Measurements from ENCODE around the gene GADD45A. TPM values are rescaled to one million over a fixed set of nuclear protein-coding genes. Genes with fewer than 3 reads are reported as not detected.

Gene GADD45A
- total and polyA plus RNA-seq, 9 of the 15 experiments (the other 6 are each of a cell fraction or from before 2014, with no cell fraction given) = 21.3 to 156 (median 62.1) TPM

- TF ChIP-seq STAT6 (CRISPR knock-in tag; IDR thresholded peaks at IDR 0.05) (peak; percentile 39; the same call in 1 of the 2 replicates), SAFB (IDR thresholded peaks at IDR 0.05; ENCODE audit: borderline replicate concordance, low read depth, low read length) (no peak), MLX (CRISPR knock-in tag; conservative IDR thresholded peaks at IDR 0.05) (peak in 1 of 2 experiments; percentile 58; a peak in 1 of 4 replicates), ZBTB8A (IDR thresholded peaks at IDR 0.05; ENCODE audit: partially characterized antibody) (no peak), RBBP5 (IDR thresholded peaks at IDR 0.05; ENCODE audit: borderline replicate concordance, insufficient read depth, low read length, poor library complexity, severe bottlenecking) (peak; percentile 64), RCOR1 (IDR thresholded peaks at IDR 0.05; ENCODE audit: borderline replicate concordance in 1 of 2, low read depth in 2 of 2, low read length in 2 of 2) (peak in 1 of 2 experiments; percentile 56; a peak in 1 of 4 replicates), TEAD1 (CRISPR knock-in tag; IDR thresholded peaks at IDR 0.05) (peak in 1 of 2 experiments; percentile 58; a peak in 1 of 4 replicates), TBL1XR1 (IDR thresholded peaks at IDR 0.05; ENCODE audit: low read length in 2 of 2) (no peak; a peak in 1 of 4 replicates), TFAP4 (CRISPR knock-in tag; IDR thresholded peaks at IDR 0.05; ENCODE audit: borderline replicate concordance) (peak; percentile 67), KDM5B (IDR thresholded peaks at IDR 0.05; ENCODE audit: insufficient replicate concordance, low read depth, low read length) (peak; percentile 99), ELF2 (CRISPR knock-in tag; IDR thresholded peaks at IDR 0.05) (peak; percentile 44; the same call in 1 of the 2 replicates), GTF3C2 (IDR thresholded peaks at IDR 0.05; ENCODE audit: borderline replicate concordance, extremely low read depth, insufficient read length) (no peak), HMGXB4 (CRISPR knock-in tag; IDR thresholded peaks at IDR 0.05) (no peak), ZNF707 (CRISPR knock-in tag; conservative IDR thresholded peaks at IDR 0.05) (no peak), FOXM1 (IDR thresholded peaks at IDR 0.05; ENCODE audit: low read depth) (no peak), FOXM1 (CRISPR knock-in tag; IDR thresholded peaks at IDR 0.05; ENCODE audit: low read depth) (peak; percentile 89), ZNF324 (CRISPR knock-in tag; IDR thresholded peaks at IDR 0.05) (no peak), RFX1 (IDR thresholded peaks at IDR 0.05) (no peak)
Measured at GRCh38 chr1:67685067-67685557, at the start of gene GADD45A (continued).
